Astrocyte of the spinal cord (primary cell): ENCODE results near the gene FAM110A.

Source experiments
- DNase-seq: peaks from one replicate; pipeline ENCODE4 v3.0.0; 2011; ENCODE audit warnings: low read depth, low spot score
- H3K4me3 ChIP-seq: 2 replicates; pipeline ENCODE4 v1.5.1; 2011; ENCODE audit warnings: low read depth, mild to moderate bottlenecking, low read length, moderate library complexity
- CTCF ChIP-seq: IDR thresholded peaks from 2 replicates; pipeline ENCODE4 v1.5.1; 2012; ENCODE audit warnings: low read depth, mild to moderate bottlenecking, low read length, inconsistent platforms
- in situ Hi-C: cut with HindIII; loops from 2 replicates; pipeline ENCODE4 v1.10.0; 2017; ENCODE audit warnings: low sequenced_read_pairs

Gene FAM110A

DNA sequence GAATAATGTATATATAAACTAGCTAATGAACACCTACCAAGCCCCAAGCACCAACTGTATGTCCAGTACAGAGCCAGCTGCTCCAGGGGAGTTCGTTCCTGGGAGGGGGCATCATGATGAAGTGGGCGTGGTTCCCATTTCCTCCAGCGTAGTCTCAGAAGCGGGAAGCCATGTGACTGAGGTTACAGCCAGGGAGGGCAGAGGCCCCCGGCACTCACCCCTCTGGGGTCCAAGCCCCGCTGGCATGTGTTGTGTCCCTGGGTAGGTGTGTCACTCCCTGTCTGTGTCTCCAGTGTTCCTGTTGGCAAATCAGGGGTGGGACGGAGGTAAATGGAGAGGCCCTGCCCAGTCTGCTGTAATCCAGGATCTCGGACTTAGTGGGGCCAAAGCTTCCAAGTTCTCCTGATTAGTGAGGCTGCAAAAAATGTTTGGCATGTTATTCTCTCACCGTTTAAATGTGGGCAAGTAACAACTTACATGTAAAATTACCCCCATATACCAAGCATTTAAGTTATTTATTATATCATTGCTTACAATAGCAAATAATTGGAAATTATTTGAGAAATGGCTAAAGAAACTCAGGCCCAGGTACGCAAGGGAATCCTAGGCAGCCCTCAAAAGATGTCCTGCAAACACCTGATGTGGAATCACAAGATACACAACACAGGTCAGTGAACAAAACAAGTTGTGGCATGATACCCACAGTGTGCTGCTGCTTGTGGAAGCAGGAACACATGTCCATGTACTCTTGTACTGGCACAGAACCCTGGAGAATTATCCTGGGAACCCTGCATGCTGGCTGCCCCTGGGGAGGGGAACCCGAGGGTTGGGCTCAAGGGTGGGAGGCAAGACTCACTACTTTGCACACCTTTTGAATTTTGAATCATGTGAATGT is 22.2 kb downstream of the FAM110A start:
- in situ Hi-C loops, result no loop called here

DNA sequence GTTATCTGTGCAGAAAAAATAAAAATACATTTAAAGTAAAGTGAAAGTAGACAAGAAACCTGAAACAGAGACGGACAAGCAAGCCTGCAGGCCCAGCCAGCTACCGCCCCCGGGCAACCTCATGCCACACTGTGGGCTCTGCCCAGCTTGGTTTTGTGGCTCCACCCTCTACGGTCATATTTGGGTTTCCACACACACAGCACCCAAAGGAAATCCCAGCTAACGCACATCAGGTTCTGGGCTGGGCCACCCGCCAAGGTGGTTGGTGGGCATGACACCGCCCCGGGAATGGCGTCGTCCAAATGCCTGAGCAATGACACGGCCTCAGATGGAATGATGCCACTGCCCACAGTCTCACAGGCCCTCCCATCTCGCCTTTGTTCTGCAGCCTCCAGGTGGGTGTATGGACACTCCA is 22.9 kb downstream of the FAM110A start:
- in situ Hi-C loops, result no loop called here
- no peak for TF ChIP-seq CTCF
- no peak overlapping the region for H3K4me3 ChIP-seq
- DNase-seq, result peak; percentile 78

More for the DNA sequence above, 22.2 kb downstream of the FAM110A start:
- no peak for TF ChIP-seq CTCF
- no peak overlapping the region for H3K4me3 ChIP-seq
- no peak for DNase-seq

DNA sequence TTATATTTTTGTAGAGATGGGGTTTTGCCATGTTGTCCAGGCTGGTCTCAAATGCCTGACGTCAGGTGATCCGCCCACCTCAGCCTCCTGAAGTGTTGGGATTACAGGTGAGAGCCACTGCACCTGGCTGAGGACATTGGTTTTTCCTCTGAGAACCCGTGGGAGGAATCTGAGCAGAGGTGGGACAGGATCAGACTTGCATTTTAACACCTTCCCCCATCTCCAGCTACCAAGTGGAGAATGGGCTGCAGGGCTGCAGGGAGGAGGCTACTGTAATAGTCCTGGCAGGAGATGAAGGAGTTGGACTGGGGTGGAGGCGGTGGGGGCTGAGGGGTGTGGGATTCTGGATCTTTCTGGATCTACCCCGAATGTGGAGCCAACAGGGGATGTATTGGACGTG is 24.5 kb downstream of the FAM110A start:
- in situ Hi-C loops, result no loop called here
- H3K4me3 ChIP-seq, result no peak overlapping the region
- no peak for DNase-seq
- no peak for TF ChIP-seq CTCF

DNA sequence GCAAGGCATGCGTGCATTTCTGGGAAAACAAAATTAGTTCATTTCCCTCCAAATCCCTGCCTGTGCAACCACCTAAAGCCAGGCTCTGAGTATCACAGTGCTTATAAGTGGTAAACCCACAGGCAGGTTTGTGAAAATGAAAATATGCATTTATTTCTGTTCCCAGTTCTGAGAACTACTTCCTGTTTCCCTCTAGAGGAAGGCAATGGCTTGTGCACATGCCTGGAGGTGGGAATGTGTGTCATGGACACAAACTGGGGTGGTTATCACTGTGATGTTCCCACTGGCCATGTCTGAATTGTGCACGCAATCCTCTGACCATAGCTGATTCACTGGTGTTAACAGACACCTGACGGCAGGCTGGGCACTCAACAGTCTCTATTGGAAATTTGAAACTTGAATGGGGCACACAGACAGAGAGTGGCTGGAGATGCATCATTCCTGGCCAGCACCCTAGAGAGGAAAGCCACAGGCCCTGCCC is 26.3 kb downstream of the FAM110A start:
- no peak overlapping the region for H3K4me3 ChIP-seq
- DNase-seq, result no peak
- in situ Hi-C loops, result no loop called here
- TF ChIP-seq CTCF, result no peak

DNA sequence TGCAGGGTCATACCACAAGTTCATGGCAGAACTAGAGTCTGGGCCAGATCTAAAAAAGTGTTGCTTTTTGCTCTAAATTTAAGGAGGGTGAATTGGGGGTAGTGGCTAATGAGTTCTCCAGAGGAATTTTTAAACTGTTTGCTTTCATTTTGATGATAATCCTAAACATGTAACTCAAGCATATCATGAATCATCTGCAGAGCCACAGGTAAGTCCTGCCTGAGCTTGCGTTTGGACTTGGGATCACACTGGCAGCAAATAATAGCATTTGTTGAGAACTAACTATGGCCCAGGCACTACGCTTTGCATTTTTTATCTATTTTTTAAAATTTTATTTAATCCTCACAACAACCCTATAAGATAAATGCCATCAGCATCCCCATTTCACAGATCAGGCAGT is 27.4 kb downstream of the FAM110A start:
- no peak for TF ChIP-seq CTCF
- H3K4me3 ChIP-seq, result no peak overlapping the region
- in situ Hi-C loops, result no loop called here
- DNase-seq, result no peak

DNA sequence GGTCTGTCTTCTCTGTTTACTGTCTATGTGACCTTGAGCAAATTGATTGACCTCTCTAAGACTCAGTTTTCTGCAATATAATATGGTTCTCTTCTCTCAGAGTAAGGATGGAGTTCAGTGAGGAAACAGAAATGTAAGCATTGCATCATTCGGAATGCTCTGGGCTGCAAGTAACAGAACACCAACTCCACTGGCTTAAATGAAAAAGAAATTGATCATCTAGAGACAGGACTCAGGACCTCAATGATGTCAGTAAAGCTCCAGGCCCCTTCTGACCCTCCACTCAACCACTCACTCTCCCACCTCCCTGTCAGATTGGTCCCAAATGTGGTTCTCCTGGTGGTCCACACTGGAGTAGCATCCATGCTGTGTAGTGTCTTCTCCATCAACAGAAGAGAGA is 31.9 kb downstream of the FAM110A start:
- no peak for TF ChIP-seq CTCF
- in situ Hi-C loops, result no loop called here

More for the DNA sequence above, 31.9 kb downstream of the FAM110A start:
- H3K4me3 ChIP-seq, result no peak overlapping the region
- DNase-seq, result no peak
